WERI-Rb-1 (cell line): Measurements from ENCODE around the gene UBL4A.

ENCODE experiments used
- DNase-seq: peaks from one replicate; pipeline ENCODE4 v3.0.0-alpha.2; 2020
- H3K27ac ChIP-seq: fragments of 250-450 bp; sonication (Bioruptor Pico); 2 replicates; pipeline ENCODE4 v1.5.1; 2020; ENCODE audit warnings: mild to moderate bottlenecking, moderate library complexity
- H3K27me3 ChIP-seq: fragments of 250-450 bp; sonication (Bioruptor Pico); 2 replicates; pipeline ENCODE4 v1.5.1; 2021; ENCODE audit warnings: mild to moderate bottlenecking, low read depth, moderate library complexity; ENCODE audit not compliant: insufficient read depth, severe bottlenecking
- H3K36me3 ChIP-seq: fragments of 250-450 bp; sonication (Bioruptor Pico); 2 replicates; pipeline ENCODE4 v1.5.1; 2020; ENCODE audit warnings: mild to moderate bottlenecking, moderate library complexity
- H3K4me3 ChIP-seq: 2 replicates; pipeline ENCODE4 v1.5.1; 2011; ENCODE audit warnings: low read depth, mild to moderate bottlenecking, control low read depth, low read length
- H3K9me3 ChIP-seq: fragments of 250-450 bp; sonication (Bioruptor Pico); 2 replicates; pipeline ENCODE4 v1.5.1; 2021; ENCODE audit warnings: mild to moderate bottlenecking, moderate library complexity; ENCODE audit not compliant: severe bottlenecking
- TF ChIP-seq, protein P1 (sequence below): IDR thresholded peaks from 2 replicates; pipeline ENCODE4 v1.5.1; 2011; ENCODE audit warnings: low read depth, mild to moderate bottlenecking, control low read depth, inconsistent platforms, low read length

UBL4A gene

DNA sequence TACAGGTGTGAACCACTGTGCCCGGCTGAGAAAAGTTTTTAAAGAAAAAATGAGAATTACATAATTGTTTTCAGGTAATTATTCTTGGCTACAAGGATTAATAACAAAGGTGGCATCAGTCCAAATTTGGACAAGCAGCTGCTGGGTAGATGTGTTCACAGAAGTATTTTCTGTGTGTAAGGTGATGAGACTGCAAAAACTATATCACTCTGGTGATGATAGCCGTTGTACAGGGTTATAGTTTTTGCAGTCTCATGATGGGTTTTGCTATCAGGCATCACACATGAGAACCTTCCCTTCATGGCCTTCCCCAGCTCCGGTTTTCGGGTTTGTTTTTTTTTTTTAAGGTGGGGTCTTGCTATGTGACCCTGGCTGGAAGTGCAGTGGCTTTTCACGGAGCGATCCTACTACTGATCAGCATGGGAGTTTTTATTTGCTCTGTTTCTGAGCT, 9.1 kb upstream of the UBL4A start:
- Histone ChIP-seq H3K9me3 (peaks cover 5% of the 10 kb centered on the region), H3K27ac (no peak overlapping the region), H3K27me3 (peaks cover 5% of the 10 kb centered on the region), H3K4me3 (no peak overlapping the region), H3K36me3 (no peaks in the 10 kb centered on the region)
- DNase-seq, result no peak
- TF ChIP-seq, protein P1, sequence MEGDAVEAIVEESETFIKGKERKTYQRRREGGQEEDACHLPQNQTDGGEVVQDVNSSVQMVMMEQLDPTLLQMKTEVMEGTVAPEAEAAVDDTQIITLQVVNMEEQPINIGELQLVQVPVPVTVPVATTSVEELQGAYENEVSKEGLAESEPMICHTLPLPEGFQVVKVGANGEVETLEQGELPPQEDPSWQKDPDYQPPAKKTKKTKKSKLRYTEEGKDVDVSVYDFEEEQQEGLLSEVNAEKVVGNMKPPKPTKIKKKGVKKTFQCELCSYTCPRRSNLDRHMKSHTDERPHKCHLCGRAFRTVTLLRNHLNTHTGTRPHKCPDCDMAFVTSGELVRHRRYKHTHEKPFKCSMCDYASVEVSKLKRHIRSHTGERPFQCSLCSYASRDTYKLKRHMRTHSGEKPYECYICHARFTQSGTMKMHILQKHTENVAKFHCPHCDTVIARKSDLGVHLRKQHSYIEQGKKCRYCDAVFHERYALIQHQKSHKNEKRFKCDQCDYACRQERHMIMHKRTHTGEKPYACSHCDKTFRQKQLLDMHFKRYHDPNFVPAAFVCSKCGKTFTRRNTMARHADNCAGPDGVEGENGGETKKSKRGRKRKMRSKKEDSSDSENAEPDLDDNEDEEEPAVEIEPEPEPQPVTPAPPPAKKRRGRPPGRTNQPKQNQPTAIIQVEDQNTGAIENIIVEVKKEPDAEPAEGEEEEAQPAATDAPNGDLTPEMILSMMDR, result no peak

DNA sequence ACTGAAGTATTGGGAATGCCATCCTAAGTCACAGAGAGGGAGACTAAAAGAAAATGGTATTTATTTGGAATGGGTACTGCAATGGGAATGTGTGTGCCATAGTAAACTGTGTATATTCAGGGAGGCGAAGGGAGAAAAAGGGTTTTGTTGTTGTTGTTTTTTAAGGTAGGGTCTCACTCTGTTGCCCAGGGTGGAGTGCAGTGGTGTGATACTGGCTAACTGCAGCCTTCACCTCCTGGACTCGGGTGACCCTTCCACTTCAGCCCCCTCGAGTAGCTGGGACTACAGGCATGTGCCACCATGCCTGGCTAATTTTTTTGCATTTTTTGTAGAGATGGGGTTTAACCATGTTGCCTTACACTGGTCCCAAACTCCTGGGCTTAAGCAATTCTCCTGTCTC, 8.3 kb upstream of the UBL4A start:
- no peak for DNase-seq
- Histone ChIP-seq H3K27ac (no peak overlapping the region), H3K36me3 (no peaks in the 10 kb centered on the region), H3K27me3 (peaks cover 4% of the 10 kb centered on the region), H3K4me3 (no peak overlapping the region), H3K9me3 (peaks cover 5% of the 10 kb centered on the region)
- TF ChIP-seq, protein P1, result no peak

DNA sequence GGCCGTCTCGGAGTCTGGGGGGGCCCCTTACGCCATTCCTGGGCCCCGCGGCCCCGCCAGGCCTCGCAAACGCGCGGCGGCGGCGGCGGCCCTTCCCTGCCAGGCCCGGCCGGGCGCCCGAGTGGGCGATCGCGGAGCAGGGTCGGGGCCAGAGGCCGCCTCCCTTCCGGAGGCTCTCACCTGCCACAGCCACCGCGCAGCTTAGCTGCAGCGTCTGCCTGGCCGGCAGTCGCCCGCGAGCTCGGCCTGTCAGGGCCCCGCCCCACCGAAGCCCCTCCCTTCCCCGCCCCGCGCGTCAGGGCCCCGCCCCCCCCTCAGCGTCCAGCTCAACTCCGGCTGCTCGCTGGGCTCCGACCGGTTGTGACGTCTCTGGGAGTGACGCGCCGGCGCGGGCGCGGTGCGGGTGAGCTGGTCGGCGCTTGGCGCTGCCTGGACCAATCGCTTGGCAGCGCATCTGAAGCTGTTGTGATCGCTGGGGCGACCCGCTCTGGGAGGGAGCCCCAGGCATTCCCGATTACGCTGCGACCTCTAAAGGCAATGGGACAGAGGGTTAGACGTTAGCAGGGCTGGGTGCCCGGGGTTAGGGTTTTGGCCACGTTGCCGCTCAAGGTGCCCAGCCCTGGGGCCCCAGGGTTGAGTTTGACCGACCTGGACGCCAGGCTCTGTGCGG, 4.1 kb upstream of the UBL4A start, which contains the start of gene SLC10A3:
Gene SLC10A3, minus strand, starts transcription at position 216 of the 670 bp plus-strand sequence. CDS start 1,689 bp downstream, outside the sequence.
- peak within 1 kb of the TSS; percentile 90 for H3K27ac ChIP-seq
- H3K4me3 ChIP-seq, result peak within 1 kb of the TSS; percentile 77
- peaks cover 8% of the 10 kb centered on the region for H3K36me3 ChIP-seq
- peak; percentile 98 for DNase-seq
- TF ChIP-seq, protein P1, result 0 out of 2 replicates have a peak, but pooled peaks have one; percentile 30
- H3K27me3 ChIP-seq, result peaks cover 7% of the 10 kb centered on the region
- peaks cover 5% of the 10 kb centered on the region for H3K9me3 ChIP-seq

DNA sequence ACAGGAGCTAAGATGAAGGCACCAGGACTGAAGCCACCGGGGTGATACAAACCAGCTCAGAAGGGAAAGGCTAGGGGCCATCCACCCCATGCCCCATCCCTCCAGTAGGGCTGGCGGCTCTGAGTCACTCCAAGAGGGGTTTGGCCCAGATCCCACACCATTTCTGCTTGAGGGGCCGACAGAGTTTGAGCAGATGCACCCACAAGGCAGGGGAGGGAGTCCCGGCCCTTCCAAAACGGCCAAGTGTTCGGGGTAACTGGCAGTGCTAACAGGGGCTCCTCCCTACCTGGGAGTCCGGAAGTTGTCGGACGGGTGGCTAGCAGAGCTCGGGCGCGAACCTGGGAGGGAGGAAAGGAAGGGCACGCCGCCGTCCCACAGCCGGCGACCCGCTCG, 3.6 kb upstream of the UBL4A start:
- Histone ChIP-seq H3K27me3 (peaks cover 7% of the 10 kb centered on the region), H3K4me3 (peak overlapping the region; percentile 56), H3K36me3 (peaks cover 11% of the 10 kb centered on the region), H3K9me3 (peaks cover 5% of the 10 kb centered on the region), H3K27ac (peak overlapping the region; percentile 77)
- no peak for DNase-seq
- TF ChIP-seq, protein P1, result no peak

DNA sequence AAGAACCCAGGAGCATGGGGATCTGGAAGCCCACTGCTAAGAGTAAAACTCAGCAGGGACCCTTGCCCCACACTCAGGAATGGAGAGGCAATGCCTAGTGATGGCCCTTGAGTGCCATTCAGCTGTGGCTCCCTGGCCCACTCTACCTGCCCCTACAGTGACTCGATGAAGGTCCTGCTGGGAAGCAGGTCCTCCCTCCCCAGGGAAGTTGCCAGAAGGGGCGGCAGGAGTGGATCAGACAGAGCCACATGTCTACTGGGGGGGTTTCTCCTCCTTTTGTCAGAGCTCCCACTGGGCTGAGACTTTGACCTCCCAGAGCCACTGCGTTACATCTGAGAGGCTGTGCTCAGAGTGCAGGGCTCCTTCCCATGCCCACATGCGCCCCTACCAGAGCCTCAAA, 2.8 kb upstream of the UBL4A start:
- H3K36me3 ChIP-seq, result peaks cover 20% of the 10 kb centered on the region
- TF ChIP-seq, protein P1, result no peak
- H3K27me3 ChIP-seq, result peaks cover 7% of the 10 kb centered on the region
- no peak overlapping the region for H3K4me3 ChIP-seq
- DNase-seq, result no peak
- H3K27ac ChIP-seq, result no peak overlapping the region
- peaks cover 5% of the 10 kb centered on the region for H3K9me3 ChIP-seq
